Stimulated activated CD8-positive, alpha-beta memory T cell treated with anti-CD3 and anti-CD28 coated beads, Interleukin-15, amount 100 ng/mL, for 24 hours (primary cell): ENCODE data around the gene HTT-AS.

ENCODE experiments used
- DNase-seq: peaks from one replicate; pipeline ENCODE4 v3.0.0-alpha.2; 2020; ENCODE audit warnings: low read depth

Gene HTT-AS

GRCh38 chr4:3087115-3087797, 12.9 kb upstream of the HTT-AS start:
- no peak for DNase-seq

- DNase-seq, result no peak
These were observed 11.8 kb upstream of the HTT-AS start for GRCh38 chr4:3085948-3086670.

GRCh38 chr4:3083732-3084131, 9.4 kb upstream of the HTT-AS start:
- DNase-seq, result no peak

- DNase-seq, result no peak
These were observed 8.7 kb upstream of the HTT-AS start for GRCh38 chr4:3082925-3083515.

- no peak for DNase-seq
These were observed 5.4 kb upstream of the HTT-AS start for GRCh38 chr4:3079694-3080123.

- DNase-seq, result no peak
These were observed 3.5 kb upstream of the HTT-AS start for GRCh38 chr4:3077796-3078195.

GRCh38 chr4:3075652-3075981, 1.3 kb upstream of the HTT-AS start:
- DNase-seq, result no peak

- peak; percentile 11 for DNase-seq
These were observed 711 bp upstream of the HTT-AS start for GRCh38 chr4:3074846-3075651.

GRCh38 chr4:3073158-3074077, 920 bp downstream of the HTT-AS start:
- no peak for DNase-seq

GRCh38 chr4:3071811-3072210, 2.5 kb downstream of the HTT-AS start:
- DNase-seq, result no peak

- no peak for DNase-seq
These were observed 3.4 kb downstream of the HTT-AS start for GRCh38 chr4:3070709-3071500.

- no peak for DNase-seq
These were observed 4.6 kb downstream of the HTT-AS start for GRCh38 chr4:3069661-3070199.

GRCh38 chr4:3067473-3068001, 6.8 kb downstream of the HTT-AS start:
- no peak for DNase-seq

GRCh38 chr4:3066836-3067400, 7.4 kb downstream of the HTT-AS start:
- DNase-seq, result no peak

GRCh38 chr4:3065551-3065950, 8.8 kb downstream of the HTT-AS start:
- no peak for DNase-seq

GRCh38 chr4:3062471-3062870, 11.9 kb downstream of the HTT-AS start:
- no peak for DNase-seq

- DNase-seq, result no peak
These were observed 13.4 kb downstream of the HTT-AS start for GRCh38 chr4:3060946-3061345.

- no peak for DNase-seq
These were observed 14.4 kb downstream of the HTT-AS start for GRCh38 chr4:3059943-3060342.

GRCh38 chr4:3054169-3054759, 20.1 kb downstream of the HTT-AS start:
- DNase-seq, result no peak
